GM19395 (cell line): ENCODE data around the gene THRA.

ENCODE experiments used
- ATAC-seq: cut with Tn5 transposase; IDR thresholded peaks from one replicate; pipeline ENCODE4 v1.9.1; 2021; ENCODE audit warnings: mild to moderate bottlenecking, moderate library complexity; ENCODE audit not compliant: unreplicated experiment

THRA gene

DNA sequence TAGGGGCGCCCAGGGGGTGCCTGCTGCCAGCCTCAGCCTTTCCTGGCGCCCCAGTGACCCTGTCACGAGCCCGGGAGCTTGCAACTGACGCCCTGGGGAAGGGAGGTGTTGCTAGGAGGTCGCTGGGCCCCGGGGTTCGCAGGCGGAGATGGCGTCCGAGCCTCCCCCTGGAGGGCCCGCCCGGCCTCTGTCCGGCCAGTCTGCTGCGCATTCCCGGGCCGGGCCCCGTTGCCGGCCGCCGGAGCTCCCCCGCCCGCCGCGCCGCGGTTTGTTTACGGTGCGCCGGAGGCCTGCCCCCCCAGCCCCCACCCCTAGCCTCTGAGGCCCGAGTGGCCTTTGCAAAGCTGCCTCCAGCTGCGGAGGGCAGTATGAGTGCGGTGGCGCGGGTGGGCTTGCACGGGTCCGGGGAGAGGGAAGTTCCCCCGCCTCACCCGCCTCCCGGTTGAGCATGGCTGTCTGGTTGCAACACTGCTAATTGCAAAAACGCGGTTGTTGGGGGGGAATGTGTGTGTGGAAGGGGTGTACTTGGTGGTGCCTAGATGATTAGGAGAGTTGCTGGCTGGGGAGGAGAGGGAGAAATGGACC, 514 bp downstream of the THRA start:
- ATAC-seq, result no peak

DNA sequence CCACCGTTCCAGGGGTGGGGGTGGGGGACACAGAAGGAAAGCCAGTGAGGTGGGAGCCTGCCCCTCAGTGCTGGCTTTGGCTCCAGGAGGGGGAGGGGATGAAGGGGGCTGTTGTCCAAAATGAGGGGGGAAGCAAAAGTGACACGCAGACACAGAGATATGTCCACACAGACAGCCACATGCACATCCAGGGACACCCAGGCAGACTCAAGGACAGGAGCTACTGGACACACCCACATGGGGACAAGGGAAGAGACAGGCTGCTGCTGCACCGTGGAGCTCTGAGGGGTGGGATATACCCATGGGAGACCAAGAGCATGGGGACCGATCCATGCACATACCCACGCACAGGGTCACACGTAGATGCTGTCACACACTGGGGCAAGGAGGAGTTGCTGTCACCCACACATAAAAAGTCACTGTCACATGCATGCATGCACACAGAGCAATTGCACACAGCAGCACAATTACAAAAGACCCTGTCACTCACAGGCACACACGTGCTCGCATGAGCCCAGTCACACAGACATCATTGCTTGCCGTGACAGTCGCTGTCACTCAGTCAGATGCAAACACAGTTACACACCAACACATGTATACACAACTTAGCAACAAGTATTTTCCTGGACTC, 1.3 kb downstream of the THRA start:
- ATAC-seq, result no peak

- no peak for ATAC-seq
These were observed 2.4 kb downstream of the THRA start for GRCh38 chr17:40064971-40065768.

DNA sequence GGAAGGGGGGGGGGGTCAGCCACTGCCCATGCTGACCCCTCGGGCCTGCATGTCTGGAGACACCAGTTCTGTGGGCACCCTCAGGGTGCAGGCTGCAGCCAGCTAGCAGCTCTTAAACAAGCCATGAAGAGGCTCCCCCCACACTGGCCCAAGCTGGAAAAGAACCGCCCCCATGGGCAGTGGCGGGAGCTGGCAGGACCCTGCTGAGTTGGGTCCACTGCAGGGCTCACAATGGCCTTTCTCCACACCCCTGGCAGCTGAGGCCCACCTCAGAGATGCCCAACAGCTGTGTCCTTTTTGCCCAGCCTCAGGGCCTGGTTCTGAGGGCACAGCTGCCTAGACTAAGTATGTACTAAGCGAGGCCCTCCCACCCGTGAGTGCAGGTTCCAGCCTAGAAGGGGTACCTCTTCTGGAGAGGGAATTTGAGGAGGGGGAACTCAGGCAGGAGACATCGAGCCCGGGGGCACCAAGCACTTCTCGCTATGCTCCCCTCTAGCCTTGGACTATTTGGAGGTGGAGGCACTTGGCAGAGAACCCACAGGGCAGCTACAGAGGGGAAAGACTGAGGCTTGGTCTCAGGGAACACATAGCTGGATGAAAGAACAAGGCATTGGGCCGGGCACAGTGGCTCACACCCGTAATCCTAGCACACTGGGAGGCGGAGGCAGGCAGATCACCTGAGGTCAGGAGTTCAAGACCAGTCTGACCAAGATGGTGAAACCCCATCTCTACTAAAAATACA, 3.2 kb downstream of the THRA start:
- ATAC-seq, result no peak

- ATAC-seq, result no peak
These were observed 4.9 kb downstream of the THRA start for GRCh38 chr17:40067710-40068109.

DNA sequence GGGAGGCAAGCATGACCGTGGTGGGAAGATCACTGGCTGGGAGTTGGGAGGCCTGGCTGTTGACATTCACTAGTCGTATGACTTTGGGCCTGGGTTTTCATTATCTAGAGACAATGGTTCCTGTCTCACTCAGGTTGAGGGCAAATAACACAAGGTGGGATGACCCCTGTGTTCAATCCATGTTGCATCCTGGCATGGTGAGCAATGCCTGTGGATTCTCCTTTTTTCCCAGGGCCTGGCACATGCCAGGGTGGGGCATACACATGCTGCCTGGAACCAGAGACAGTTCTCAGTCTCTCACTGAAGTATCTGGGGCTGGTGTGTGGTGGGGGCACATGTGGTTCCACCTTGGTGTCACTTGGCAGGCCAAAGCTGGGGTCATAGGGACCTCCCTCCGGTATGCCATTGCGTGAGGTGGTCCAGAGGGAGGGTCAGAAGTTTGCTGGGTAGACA, 5.4 kb downstream of the THRA start:
- ATAC-seq, result no peak

- no peak for ATAC-seq
These were observed 5.8 kb downstream of the THRA start for GRCh38 chr17:40068584-40068916.

- no peak for ATAC-seq
These were observed 6.4 kb downstream of the THRA start for GRCh38 chr17:40068917-40069750.

DNA sequence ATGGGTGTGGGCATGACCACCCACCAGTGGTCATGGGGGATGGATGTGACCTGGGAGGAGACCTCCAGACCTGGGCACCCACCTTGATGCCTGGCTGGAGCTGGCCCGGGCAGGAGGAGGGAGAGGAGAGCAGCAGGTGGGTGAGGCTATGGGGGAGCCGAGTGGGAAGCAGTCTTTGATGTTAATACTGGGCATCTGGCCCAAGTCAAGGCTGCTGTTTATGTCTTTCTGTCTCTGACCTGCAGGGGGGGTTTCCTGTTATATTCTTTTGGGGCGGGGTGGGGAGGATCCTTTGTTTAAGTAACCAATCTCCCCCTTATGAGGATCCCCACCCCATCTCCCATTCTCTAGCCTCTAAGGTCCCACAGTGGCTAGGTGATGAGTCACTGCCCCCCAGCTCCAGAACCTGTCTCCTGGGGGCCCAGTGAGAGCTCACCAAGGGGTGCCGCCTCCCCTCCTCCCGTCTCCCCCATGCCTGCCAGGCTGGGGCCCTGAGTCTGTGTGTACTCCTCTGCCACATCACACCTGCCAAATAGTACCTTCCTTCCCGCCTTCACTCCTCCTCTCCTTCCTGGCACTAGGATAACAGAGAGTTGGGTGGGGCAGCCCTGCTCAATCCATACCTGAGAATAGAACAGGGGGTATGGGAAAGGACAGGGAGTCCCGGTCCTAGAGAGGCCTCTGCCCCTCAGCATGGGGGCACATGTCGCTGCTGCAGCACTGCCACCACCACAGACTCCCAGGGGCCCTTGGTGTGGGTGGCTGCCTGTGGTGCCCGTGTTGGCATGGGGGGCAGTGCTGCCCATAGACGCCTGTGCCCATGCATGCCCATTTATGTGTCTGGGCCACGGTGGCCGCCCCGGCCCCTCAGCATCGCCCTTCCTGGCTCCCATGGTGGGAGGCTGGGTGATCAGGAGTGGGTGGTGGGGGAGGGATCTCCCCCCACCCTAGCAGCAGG, 7.3 kb downstream of the THRA start:
- no peak for ATAC-seq

DNA sequence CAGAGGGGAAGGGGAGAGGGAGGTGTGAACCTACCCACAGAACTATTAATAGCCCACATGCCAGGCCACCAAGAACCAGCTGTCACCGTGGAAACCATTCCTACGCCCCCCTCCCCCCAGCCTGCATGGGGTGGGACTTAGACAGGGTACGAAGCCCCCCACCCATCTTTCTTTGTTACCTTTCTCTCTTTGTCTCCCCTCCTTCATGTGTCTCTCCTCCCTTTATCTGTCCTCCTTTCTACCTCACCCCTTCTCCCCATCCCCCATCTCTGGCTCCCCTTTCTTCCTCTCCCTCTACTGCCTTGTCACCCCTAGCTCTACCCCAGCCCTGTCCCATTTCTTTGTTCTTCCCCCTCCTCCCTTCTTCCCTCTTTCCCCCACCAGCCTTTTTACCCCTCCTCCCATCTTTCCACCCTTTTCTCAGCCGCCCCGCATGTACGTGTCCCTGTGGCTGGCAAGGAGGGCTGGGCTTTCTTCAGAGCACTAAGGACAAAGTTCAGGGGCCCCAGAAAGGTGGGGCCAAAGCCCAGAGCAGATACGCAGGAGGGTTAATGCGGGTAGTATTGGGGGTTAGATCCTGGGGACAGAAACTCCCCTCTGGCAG, 8.0 kb downstream of the THRA start:
- no peak for ATAC-seq

GRCh38 chr17:40071313-40072039, 8.7 kb downstream of the THRA start:
- ATAC-seq, result no peak

DNA sequence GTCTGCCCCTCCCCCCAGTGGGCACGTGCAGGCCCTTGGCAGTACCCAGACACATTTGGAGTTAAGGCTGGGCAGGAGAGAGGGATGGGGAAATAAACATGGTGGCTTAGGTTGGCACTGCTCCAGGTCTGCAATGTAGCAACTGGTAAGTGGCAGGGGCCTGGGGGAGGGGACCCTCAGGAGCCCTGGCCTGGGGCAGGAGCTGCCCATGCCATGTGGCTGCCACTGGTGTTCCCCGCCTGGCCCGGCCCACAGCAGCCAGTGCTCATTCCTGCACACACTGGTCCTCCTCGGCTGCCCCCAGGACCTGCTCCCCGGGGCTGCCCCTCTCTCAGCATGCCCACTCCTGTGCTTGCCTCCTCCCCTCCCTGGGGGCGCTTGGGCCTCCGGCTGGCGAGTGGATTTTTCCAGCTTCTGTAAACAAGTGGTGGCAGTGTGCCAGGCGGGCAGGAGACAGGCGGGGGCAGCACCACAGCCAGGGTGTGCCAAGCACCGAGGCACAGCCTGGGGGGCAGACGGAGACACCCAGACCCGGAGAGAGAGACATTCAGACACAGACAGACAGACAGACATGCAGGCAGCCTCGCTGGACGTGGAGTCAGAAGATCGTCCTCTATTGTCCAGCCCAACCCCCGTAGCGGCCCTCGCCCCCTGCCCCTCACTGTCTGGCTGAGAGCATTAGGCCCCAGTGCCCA, 9.4 kb downstream of the THRA start:
- ATAC-seq, result no peak

DNA sequence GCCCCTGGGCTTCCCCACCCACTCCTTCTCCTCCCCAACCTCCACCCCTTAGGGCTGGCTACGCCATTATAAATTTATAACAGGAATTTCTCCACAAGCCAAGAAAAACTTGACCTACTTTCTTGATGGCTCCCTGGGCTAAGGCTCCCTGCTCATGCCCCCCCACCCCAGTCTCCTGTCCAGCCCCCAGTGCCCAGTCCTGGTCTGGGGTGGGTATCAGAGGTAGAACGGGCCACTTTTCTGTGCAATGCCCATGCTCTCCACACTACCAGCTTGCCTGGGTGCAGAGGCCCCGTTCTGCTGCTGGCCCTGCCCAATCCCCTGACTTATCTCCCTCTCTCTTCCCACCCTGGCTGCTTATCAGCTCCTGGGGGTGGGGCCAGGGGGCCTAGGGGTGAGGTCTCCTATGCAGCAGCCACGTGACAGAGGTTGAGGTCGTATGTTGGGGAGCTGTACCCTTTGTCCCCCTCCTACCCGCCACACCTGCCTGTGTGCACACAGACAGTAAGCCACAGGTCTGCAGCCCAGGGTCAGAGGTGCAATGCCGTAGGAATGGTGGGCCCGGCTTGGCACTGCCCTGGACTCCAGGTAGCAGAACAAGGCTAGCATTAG, 10.1 kb downstream of the THRA start:
- no peak for ATAC-seq

DNA sequence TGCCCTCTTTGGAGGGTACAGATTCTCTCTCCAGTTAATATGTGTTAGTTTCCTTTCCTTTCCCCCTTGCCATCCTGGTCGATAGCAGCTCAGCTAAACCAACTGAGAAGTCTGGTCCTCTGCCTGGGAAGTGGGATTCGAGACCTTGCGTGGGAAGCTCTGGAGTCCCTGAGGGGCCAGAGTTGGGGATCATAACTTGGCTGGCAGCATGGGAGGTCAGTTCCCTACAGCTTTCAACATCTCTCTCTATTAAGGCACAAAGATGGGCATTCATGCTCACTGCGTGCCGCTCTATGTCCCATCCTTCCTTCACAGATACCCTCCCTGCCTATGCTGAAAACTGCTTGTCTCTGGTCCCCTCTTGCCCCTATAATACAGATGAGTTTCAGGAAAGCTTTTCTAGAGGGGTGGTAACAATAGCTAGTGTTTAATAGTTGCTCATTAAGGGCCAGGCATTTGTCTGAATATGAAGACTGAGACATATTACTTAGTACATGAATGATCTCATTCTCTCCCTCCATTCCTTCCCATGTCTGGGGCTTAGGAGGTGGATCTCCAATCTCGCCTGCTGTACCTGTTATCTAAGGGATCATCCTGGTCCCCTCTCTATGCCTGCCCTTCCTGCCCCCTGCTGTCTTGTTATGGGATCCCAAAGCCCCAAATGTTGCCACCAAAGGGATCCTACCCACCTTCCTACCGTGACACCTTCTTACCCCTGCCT, 10.8 kb downstream of the THRA start:
- no peak for ATAC-seq

DNA sequence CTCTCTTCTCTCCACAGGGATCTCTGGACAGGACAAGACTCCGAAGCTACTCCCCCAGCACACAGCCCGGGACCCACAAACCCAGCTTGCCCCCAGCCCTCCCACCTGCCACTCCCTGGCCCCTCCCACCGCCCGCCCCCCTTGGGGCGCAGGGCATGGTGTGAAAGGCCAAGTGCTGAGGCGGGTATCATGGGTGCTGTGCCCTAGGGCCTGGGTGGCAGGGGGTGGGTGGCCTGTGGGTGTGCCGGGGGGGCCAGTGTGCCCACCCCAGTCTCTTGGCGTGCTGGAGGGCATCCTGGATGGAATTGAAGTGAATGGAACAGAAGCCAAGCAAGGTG, 11.4 kb downstream of the THRA start:
- no peak for ATAC-seq

- no peak for ATAC-seq
These were observed 12.1 kb downstream of the THRA start for GRCh38 chr17:40074871-40075200.
